Panc1 (cell line): Measurements from ENCODE around the gene SH3GLB1.

Experiments used
- POLR2AphosphoS5 ChIP-seq: IDR thresholded peaks from 2 replicates; pipeline ENCODE4 v1.6.1; 2012; ENCODE audit warnings: mild to moderate bottlenecking, low read depth, low read length, moderate library complexity
- REST ChIP-seq, 2 experiments: IDR thresholded peaks; 2 replicates each; pipeline ENCODE4 v1.6.1; 2011 to 2012; ENCODE audit warnings: low read depth in 2 of 2, control low read depth in 1 of 2, low read length in 1 of 2, mild to moderate bottlenecking in 1 of 2, moderate library complexity in 1 of 2; ENCODE audit not compliant: insufficient read depth in 1 of 2
- SIN3A ChIP-seq: IDR thresholded peaks from 2 replicates; pipeline ENCODE4 v1.6.1; 2012; ENCODE audit warnings: low read depth, mild to moderate bottlenecking, low read length, moderate library complexity, borderline replicate concordance; ENCODE audit not compliant: insufficient read depth
- TF ChIP-seq, protein P1 (sequence below): fragments of 450-650 bp; IDR thresholded peaks from 2 replicates; pipeline ENCODE4 v1.5.1; 2017; ENCODE audit warnings: mild to moderate bottlenecking

- TF ChIP-seq, protein P1, sequence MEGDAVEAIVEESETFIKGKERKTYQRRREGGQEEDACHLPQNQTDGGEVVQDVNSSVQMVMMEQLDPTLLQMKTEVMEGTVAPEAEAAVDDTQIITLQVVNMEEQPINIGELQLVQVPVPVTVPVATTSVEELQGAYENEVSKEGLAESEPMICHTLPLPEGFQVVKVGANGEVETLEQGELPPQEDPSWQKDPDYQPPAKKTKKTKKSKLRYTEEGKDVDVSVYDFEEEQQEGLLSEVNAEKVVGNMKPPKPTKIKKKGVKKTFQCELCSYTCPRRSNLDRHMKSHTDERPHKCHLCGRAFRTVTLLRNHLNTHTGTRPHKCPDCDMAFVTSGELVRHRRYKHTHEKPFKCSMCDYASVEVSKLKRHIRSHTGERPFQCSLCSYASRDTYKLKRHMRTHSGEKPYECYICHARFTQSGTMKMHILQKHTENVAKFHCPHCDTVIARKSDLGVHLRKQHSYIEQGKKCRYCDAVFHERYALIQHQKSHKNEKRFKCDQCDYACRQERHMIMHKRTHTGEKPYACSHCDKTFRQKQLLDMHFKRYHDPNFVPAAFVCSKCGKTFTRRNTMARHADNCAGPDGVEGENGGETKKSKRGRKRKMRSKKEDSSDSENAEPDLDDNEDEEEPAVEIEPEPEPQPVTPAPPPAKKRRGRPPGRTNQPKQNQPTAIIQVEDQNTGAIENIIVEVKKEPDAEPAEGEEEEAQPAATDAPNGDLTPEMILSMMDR, result no peak
- TF ChIP-seq REST (IDR thresholded peaks at IDR 0.05; ENCODE audit: insufficient read depth in 1 of 2, low read depth in 2 of 2, low read length in 1 of 2) (no peak), POLR2AphosphoS5 (no peak), SIN3A (no peak)
Observed at GRCh38 chr1:86788300-86789206, 84.2 kb downstream of the SH3GLB1 start.
